HG03135 (cell line): ENCODE measurements around the gene SPINK4.
A peak's percentile ranks its signal among the peaks of the same experiment; 100 is the strongest.

Experiments
- ATAC-seq: cut with Tn5 transposase; IDR thresholded peaks from one replicate; pipeline ENCODE4 v1.9.1; 2021; ENCODE audit warnings: mild to moderate bottlenecking, moderate library complexity; ENCODE audit not compliant: unreplicated experiment

The SPINK4 gene

GRCh38 chr9:33290247-33291030 lies 50.5 kb downstream of the SPINK4 start, which contains the start of gene NFX1:
Gene NFX1 (plus strand): TSS chr9:33290516. CDS start chr9:33290573, 57 bp downstream.
- ATAC-seq = peak; percentile 82

- ATAC-seq = peak; percentile 1
Observed at GRCh38 chr9:33291031-33291397, 51.0 kb downstream of the SPINK4 start.

GRCh38 chr9:33291901-33292300 lies 51.9 kb downstream of the SPINK4 start:
- ATAC-seq = no peak

GRCh38 chr9:33293782-33294181 lies 53.8 kb downstream of the SPINK4 start:
- no peak for ATAC-seq

GRCh38 chr9:33294670-33295432 lies 54.9 kb downstream of the SPINK4 start:
- ATAC-seq = no peak

GRCh38 chr9:33295571-33295970 lies 55.6 kb downstream of the SPINK4 start:
- ATAC-seq = peak; percentile 28

GRCh38 chr9:33297432-33297831 lies 57.5 kb downstream of the SPINK4 start:
- ATAC-seq = peak; percentile 86
